GM18868 (cell line): Measurements from ENCODE around the gene DMP1.
"Not testable (repeated sequence)": the region's sequence is repeated elsewhere in the genome, so short reads cannot be mapped to it uniquely, and the experiment has no call there.

Source experiments
- ATAC-seq: cut with Tn5 transposase; IDR thresholded peaks from one replicate; pipeline ENCODE4 v1.9.1; 2021; ENCODE audit warnings: mild to moderate bottlenecking, moderate library complexity; ENCODE audit not compliant: unreplicated experiment

DMP1 gene

GRCh38 chr4:87679449-87680169 lies 29.5 kb downstream of the DMP1 start:
- ATAC-seq, result no peak

GRCh38 chr4:87680271-87680670 lies 30.2 kb downstream of the DMP1 start:
- ATAC-seq, result no peak

- no peak for ATAC-seq
Observed at GRCh38 chr4:87688316-87688715, 38.2 kb downstream of the DMP1 start.

DNA sequence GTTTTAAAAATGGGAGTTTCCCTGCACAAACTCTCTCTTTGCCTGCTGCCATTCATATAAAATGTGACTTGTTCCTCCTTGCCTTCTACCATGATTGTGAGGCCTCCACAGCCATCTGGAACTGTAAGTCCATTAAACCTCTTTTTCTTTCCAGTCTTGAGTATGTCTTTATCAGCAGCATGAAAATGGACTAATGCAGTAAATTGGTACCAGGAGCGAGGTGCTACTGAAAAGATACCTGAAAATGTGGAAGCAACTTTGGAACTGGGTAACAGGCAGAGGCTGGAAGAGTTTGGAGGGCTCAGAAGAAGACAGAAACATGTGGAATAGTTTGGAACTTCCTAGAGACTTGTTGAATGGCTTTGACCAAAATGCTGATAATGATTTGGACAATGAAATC lies 40.9 kb downstream of the DMP1 start:
- not testable (repeated sequence) for ATAC-seq

DNA sequence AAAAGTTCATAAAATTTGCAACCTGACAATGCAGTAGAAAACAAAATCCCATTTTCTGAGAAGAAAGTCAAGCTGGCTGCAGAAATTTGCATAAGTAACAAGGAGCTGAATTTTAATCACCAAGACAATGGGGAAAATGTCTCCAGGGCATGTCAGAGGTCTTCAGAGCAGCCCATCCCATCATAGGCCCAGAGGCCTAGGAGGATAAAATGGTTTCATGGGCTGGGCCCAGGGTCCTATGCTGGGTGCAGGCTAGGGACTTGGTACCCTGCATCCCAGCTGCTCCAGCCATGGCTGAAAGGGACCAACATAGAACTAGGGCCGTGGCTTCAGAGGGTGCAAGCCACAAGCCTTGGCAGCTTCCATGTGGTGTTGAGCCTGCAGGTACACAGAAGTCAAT lies 42.0 kb downstream of the DMP1 start:
- not testable (repeated sequence) for ATAC-seq

- no peak for ATAC-seq
Observed at GRCh38 chr4:87697272-87697671, 47.2 kb downstream of the DMP1 start.

- no peak for ATAC-seq
Observed at GRCh38 chr4:87697945-87698344, 47.9 kb downstream of the DMP1 start.

- ATAC-seq, result no peak
Observed at GRCh38 chr4:87698394-87698793, 48.3 kb downstream of the DMP1 start.

DNA sequence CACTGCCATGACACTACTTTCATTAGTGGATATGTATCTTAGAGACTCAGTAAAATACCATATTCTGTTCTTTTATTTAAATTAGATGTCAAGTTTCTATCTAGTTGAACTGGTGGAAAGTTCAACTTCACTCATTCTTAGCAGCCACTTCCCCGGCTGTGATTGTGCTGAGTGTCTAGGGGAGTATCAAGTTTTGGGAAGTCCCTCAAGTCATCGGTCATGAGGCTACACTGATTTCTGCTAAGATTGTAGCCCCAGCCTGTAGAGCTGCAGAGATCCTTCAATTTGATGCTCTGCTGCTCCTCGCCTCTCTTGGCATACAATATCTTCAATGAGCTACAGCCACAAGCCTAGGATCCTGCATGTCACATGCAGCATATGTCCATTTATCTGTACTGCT lies 53.9 kb downstream of the DMP1 start:
- ATAC-seq, result no peak

DNA sequence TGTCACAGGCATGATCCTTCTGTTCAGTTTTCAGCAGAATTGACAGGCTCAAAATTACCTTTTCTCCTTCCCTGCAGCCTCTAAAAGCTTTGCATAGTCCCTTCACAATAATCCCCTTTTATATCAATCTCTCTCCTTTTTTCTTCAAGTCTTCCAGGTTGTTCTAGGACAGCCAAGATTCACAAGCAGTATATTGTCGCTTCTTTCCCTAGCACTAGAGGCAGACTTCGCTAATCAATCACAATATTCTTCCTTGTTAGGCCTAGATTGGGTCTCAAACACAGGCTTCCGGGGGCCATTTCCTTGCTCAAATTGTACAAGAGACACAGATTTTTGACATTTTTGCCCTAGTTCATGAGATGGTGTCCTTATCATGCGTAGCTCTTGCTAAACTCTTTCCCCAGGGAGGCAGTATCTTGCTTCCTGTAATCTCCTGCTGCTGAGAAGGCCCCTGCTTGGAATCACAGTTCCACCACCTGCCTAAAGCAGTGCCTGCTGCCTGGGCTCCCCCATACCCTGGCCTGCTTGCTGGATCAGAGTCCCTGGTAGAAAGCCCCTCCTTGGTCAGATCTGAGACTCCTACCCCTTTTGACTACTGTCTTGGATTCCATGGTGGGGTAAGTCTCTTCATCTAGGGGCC lies 57.3 kb downstream of the DMP1 start:
- ATAC-seq, result no peak
